ENCODE results near the gene SEZ6.

Gene SEZ6

GRCh38 chr17:28948342-28948741 lies 57.5 kb downstream of the SEZ6 start (continued):
- TF ChIP-seq ZNF114 (tag by site-specific recombination; IDR thresholded peaks at IDR 0.05) (no peak), ZNF404 (tag by site-specific recombination; IDR thresholded peaks at IDR 0.05) (no peak), ZBTB26 (tag by site-specific recombination; optimal IDR thresholded peaks at IDR 0.05) (no peak), ZNF670 (tag by site-specific recombination; IDR thresholded peaks at IDR 0.05; ENCODE audit: low read depth) (no peak)

- H3K36me3 ChIP-seq (ENCODE audit: control insufficient read depth in 2 of 2, insufficient read depth in 1 of 2, low read length in 2 of 2), result peaks cover 30 to 31% of the 10 kb centered on the region in 2 experiments
- CTCF ChIA-PET, result interaction anchor here (0.8 to 18.9 kb wide), 5 partner anchors 16 to 221 kb away, joined by 3 to 680 read pairs (median 5); no protein-coding TSS in a partner anchor
- no peak overlapping the region for H3K27ac ChIP-seq (ENCODE audit: extremely low read depth, low read depth, low read length)
- POLR2A ChIA-PET, result interaction anchor here (0.6 to 1.0 kb wide), 2 partner anchors 228 to 554 kb away, joined by 3 to 5 read pairs; partner anchors contain the start of gene RPL23A
- no peaks in the 10 kb centered on the region for H3K9me3 ChIP-seq (ENCODE audit: control insufficient read depth, insufficient read depth, low read depth, low read length)
- TF ChIP-seq ZNF513 (tag by site-specific recombination; IDR thresholded peaks at IDR 0.05), result no peak
- no peak for TF ChIP-seq ZNF16 (tag by site-specific recombination; IDR thresholded peaks at IDR 0.05; ENCODE audit: low read depth)
- no peak for TF ChIP-seq HOXA7 (CRISPR knock-in tag; IDR thresholded peaks at IDR 0.05; ENCODE audit: borderline replicate concordance)
- TF ChIP-seq ZNF707 (tag by site-specific recombination; IDR thresholded peaks at IDR 0.05), result no peak
- no peak for TF ChIP-seq ZNF843 (tag by site-specific recombination; IDR thresholded peaks at IDR 0.05)
- no peak for TF ChIP-seq BCL11A (tag by site-specific recombination; IDR thresholded peaks at IDR 0.05; ENCODE audit: low read depth)
- no peak for TF ChIP-seq SP7 (tag by site-specific recombination; IDR thresholded peaks at IDR 0.05)
- peaks cover 18% of the 10 kb centered on the region for H3K4me1 ChIP-seq (ENCODE audit: control insufficient read depth, insufficient read depth, low read length)
- H3K4me3 ChIP-seq (ENCODE audit: low read depth, low read length), result no peak overlapping the region
Measured at GRCh38 chr17:28947639-28948038, 58.2 kb downstream of the SEZ6 start.

GRCh38 chr17:28946239-28946638 lies 59.6 kb downstream of the SEZ6 start:
- Histone ChIP-seq H3K36me3 (ENCODE audit: control insufficient read depth in 2 of 2, insufficient read depth in 1 of 2, low read length in 2 of 2) (peaks cover 38 to 39% of the 10 kb centered on the region in 2 experiments), H3K4me1 (ENCODE audit: control insufficient read depth, insufficient read depth, low read length) (peaks cover 22% of the 10 kb centered on the region), H3K27ac (ENCODE audit: extremely low read depth, low read depth, low read length) (no peak overlapping the region), H3K4me3 (ENCODE audit: low read depth, low read length) (no peak overlapping the region), H3K9me3 (ENCODE audit: control insufficient read depth, insufficient read depth, low read depth, low read length) (no peaks in the 10 kb centered on the region)
- ChIA-PET POLR2A (no interaction called here), CTCF (interaction anchor here (0.6 to 1.5 kb wide), 5 partner anchors 11 to 183 kb away, joined by 3 to 5 read pairs (median 3); no protein-coding TSS in a partner anchor)
- TF ChIP-seq ZNF518A (tag by site-specific recombination; conservative IDR thresholded peaks at IDR 0.05; ENCODE audit: low read depth), result no peak
- TF ChIP-seq ZNF660 (tag by site-specific recombination; IDR thresholded peaks at IDR 0.05), result no peak
- no peak for TF ChIP-seq ZBTB8A (tag by site-specific recombination; IDR thresholded peaks at IDR 0.05)
- TF ChIP-seq ZSCAN16 (tag by site-specific recombination; IDR thresholded peaks at IDR 0.05), result no peak
- TF ChIP-seq ZBTB26 (tag by site-specific recombination; optimal IDR thresholded peaks at IDR 0.05), result no peak
- no peak for TF ChIP-seq ZNF558 (tag by site-specific recombination; IDR thresholded peaks at IDR 0.05)
- TF ChIP-seq ZBTB6 (tag by site-specific recombination; IDR thresholded peaks at IDR 0.05), result no peak
- TF ChIP-seq EGR2 (tag by site-specific recombination; IDR thresholded peaks at IDR 0.05; ENCODE audit: low read depth), result no peak
- no peak for TF ChIP-seq TSHZ1 (tag by site-specific recombination; IDR thresholded peaks at IDR 0.05; ENCODE audit: borderline replicate concordance)
- TF ChIP-seq ZNF707 (tag by site-specific recombination; IDR thresholded peaks at IDR 0.05), result no peak
